ENCODE measurements around the gene CATSPERE. TPM values are rescaled to one million over a fixed set of nuclear protein-coding genes. Genes with fewer than 3 reads are reported as not detected.

Gene CATSPERE
- total and polyA plus RNA-seq, 2 donors (not counting 3 experiments of a cell fraction or from before 2014, with no cell fraction given), result 0.61 to 1.9 TPM

DNA sequence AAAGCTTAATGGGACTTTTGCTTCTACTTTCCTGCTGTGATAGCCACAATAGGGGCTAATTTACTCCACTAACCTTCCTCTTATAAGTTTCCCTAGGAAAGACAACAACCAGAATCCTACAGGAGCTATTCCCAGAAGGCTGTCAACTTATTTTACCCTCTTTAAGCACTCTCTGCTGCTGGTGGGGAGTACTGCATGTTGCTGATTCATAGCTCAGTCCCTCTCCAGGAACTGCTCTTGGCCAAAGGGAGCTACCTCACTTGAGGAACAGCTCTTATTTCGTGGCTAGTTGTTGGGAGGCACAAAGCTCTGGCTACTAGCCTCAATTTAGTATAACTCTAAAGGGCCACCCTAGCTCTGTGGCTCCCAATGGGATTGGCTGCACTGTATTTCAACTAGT, 46.5 kb upstream of the CATSPERE start:
- no peak overlapping the region for H3K4me2 ChIP-seq (ENCODE audit: insufficient read depth, low read length)
- no peak overlapping the region for H3K27ac ChIP-seq (ENCODE audit: insufficient read depth, low read depth, low read length)
- no peak overlapping the region for H2AFZ ChIP-seq (ENCODE audit: low read depth, low read length)
- no peaks in the 10 kb centered on the region for H3K27me3 ChIP-seq (ENCODE audit: control insufficient read depth in 2 of 2, insufficient read depth in 2 of 2, low read length in 2 of 2)
- TF ChIP-seq POLR2AphosphoS5 (IDR thresholded peaks at IDR 0.05; ENCODE audit: insufficient read depth, low read depth, low read length) (no peak), JUN (IDR thresholded peaks at IDR 0.05; ENCODE audit: borderline replicate concordance, insufficient read depth, insufficient read length, low read depth) (no peak), FOS (IDR thresholded peaks at IDR 0.05; ENCODE audit: borderline replicate concordance, insufficient read depth, low read length) (peak; percentile 13), EZH2 (IDR thresholded peaks at IDR 0.05; ENCODE audit: borderline replicate concordance, low read depth, low read length, severe bottlenecking) (no peak), GATA2 (IDR thresholded peaks at IDR 0.05; ENCODE audit: insufficient read depth, insufficient read length, low read depth, low read length) (no peak), POLR2A (IDR thresholded peaks at IDR 0.05; ENCODE audit: low read depth, low read length) (no peak), MYC (IDR thresholded peaks at IDR 0.05; ENCODE audit: low read depth, low read length) (no peak)
- TF ChIP-seq, protein P1, sequence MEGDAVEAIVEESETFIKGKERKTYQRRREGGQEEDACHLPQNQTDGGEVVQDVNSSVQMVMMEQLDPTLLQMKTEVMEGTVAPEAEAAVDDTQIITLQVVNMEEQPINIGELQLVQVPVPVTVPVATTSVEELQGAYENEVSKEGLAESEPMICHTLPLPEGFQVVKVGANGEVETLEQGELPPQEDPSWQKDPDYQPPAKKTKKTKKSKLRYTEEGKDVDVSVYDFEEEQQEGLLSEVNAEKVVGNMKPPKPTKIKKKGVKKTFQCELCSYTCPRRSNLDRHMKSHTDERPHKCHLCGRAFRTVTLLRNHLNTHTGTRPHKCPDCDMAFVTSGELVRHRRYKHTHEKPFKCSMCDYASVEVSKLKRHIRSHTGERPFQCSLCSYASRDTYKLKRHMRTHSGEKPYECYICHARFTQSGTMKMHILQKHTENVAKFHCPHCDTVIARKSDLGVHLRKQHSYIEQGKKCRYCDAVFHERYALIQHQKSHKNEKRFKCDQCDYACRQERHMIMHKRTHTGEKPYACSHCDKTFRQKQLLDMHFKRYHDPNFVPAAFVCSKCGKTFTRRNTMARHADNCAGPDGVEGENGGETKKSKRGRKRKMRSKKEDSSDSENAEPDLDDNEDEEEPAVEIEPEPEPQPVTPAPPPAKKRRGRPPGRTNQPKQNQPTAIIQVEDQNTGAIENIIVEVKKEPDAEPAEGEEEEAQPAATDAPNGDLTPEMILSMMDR (IDR thresholded peaks at IDR 0.05; ENCODE audit: extremely low read depth in 1 of 2, insufficient read depth in 1 of 2, low read depth in 1 of 2, low read length in 2 of 2), result peak; percentile 17 to 24
- TF ChIP-seq, protein P2, sequence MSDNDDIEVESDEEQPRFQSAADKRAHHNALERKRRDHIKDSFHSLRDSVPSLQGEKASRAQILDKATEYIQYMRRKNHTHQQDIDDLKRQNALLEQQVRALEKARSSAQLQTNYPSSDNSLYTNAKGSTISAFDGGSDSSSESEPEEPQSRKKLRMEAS (IDR thresholded peaks at IDR 0.05; ENCODE audit: insufficient read depth, insufficient read length), result no peak
- no peaks in the 10 kb centered on the region for H3K9me3 ChIP-seq (replicated peaks; ENCODE audit: control insufficient read depth, insufficient read depth, low read length)
- intact Hi-C loops (cut with micrococcal nuclease) (loop anchor here (1.0 kb wide), 1 partner anchor 113 kb away; no protein-coding TSS in a partner anchor), dilution Hi-C loops (cut with MboI; ENCODE audit: extremely low pct_ligation_motif_present, low sequenced_read_pairs) (no loop called here)
- no peaks in the 10 kb centered on the region for H3K9me1 ChIP-seq (replicated peaks; ENCODE audit: control insufficient read depth, extremely low read depth, insufficient read depth, low read length)
- BruUV-seq (replicated peaks), result no TSS peak
- POLR2A ChIA-PET, result no interaction called here
- no peak overlapping the region for H3K4me3 ChIP-seq (replicated peaks in 1 of 3; ENCODE audit: insufficient read depth in 1 of 3, low read depth in 1 of 3, low read length in 3 of 3)
- H4K20me1 ChIP-seq (replicated peaks; ENCODE audit: control insufficient read depth, extremely low read depth, insufficient read depth, low read length), result no peaks in the 10 kb centered on the region
- FAIRE-seq (peak; percentile 8), DNase-seq (ENCODE audit: low read depth, low spot score) (peak; percentile 64)
- peaks cover 7% of the 10 kb centered on the region for H3K79me2 ChIP-seq (ENCODE audit: control insufficient read depth, insufficient read depth, low read length)
- CTCF ChIA-PET, result interaction anchor here (0.8 to 2.4 kb wide), 29 partner anchors 9 to 1072 kb away, joined by 3 to 22 read pairs (median 6); partner anchors contain the start of gene ADSS2
- no peak overlapping the region for H3K9ac ChIP-seq (replicated peaks; ENCODE audit: extremely low read depth, insufficient read depth, low read length)
- H3K4me1 ChIP-seq (ENCODE audit: control insufficient read depth, extremely low read depth, insufficient read depth, low read length), result no peaks in the 10 kb centered on the region
- peaks cover 44 to 49% of the 10 kb centered on the region in 2 experiments for H3K36me3 ChIP-seq (ENCODE audit: control insufficient read depth in 2 of 2, extremely low read depth in 1 of 2, insufficient read depth in 2 of 2, low read length in 2 of 2)

Measured in endothelial cell of umbilical vein (primary cell).